GM21529 (cell line): ENCODE measurements around the gene NBAS.

ENCODE experiments used
- ATAC-seq: cut with Tn5 transposase; IDR thresholded peaks from one replicate; pipeline ENCODE4 v1.9.1; 2021; ENCODE audit not compliant: unreplicated experiment

NBAS gene

GRCh38 chr2:15316370-15316814, 244.7 kb downstream of the NBAS start:
- no peak for ATAC-seq

GRCh38 chr2:15315411-15315810, 245.7 kb downstream of the NBAS start:
- ATAC-seq = no peak

GRCh38 chr2:15313657-15314056, 247.5 kb downstream of the NBAS start:
- ATAC-seq = peak; percentile 79

- ATAC-seq = no peak
These were observed 249.2 kb downstream of the NBAS start for GRCh38 chr2:15311926-15312325.

- peak; percentile 43 for ATAC-seq
These were observed 249.8 kb downstream of the NBAS start for GRCh38 chr2:15311201-15311907.

GRCh38 chr2:15307526-15307925, 253.6 kb downstream of the NBAS start:
- ATAC-seq = no peak

GRCh38 chr2:15306706-15307105, 254.4 kb downstream of the NBAS start:
- no peak for ATAC-seq

- ATAC-seq = no peak
These were observed 257.3 kb downstream of the NBAS start for GRCh38 chr2:15303874-15304273.

GRCh38 chr2:15302154-15302553, 259.0 kb downstream of the NBAS start:
- no peak for ATAC-seq

- ATAC-seq = no peak
These were observed 260.2 kb downstream of the NBAS start for GRCh38 chr2:15300624-15301573.

- no peak for ATAC-seq
These were observed 261.1 kb downstream of the NBAS start for GRCh38 chr2:15299904-15300520.

GRCh38 chr2:15298770-15299169, 262.4 kb downstream of the NBAS start:
- no peak for ATAC-seq

- peak; percentile 73 for ATAC-seq
These were observed 267.7 kb downstream of the NBAS start for GRCh38 chr2:15293262-15293937.

GRCh38 chr2:15287447-15288184, 273.5 kb downstream of the NBAS start:
- no peak for ATAC-seq

- ATAC-seq = no peak
These were observed 276.5 kb downstream of the NBAS start for GRCh38 chr2:15284614-15285013.

GRCh38 chr2:15281681-15282080, 279.5 kb downstream of the NBAS start:
- ATAC-seq = no peak

- no peak for ATAC-seq
These were observed 281.8 kb downstream of the NBAS start for GRCh38 chr2:15279201-15279876.

GRCh38 chr2:15278296-15278695, 282.8 kb downstream of the NBAS start:
- no peak for ATAC-seq

GRCh38 chr2:15275346-15275745, 285.8 kb downstream of the NBAS start:
- ATAC-seq = no peak

- no peak for ATAC-seq
These were observed 287.7 kb downstream of the NBAS start for GRCh38 chr2:15273452-15273851.
